IPS-18c (cell line): Measurements from ENCODE around the gene TRAM2.
A peak's percentile ranks its signal among the peaks of the same experiment; 100 is the strongest.

Experiments used
- H3K4me3 ChIP-seq: 2 replicates; pipeline ENCODE4 v1.7.0; 2013; ENCODE audit warnings: low read depth, mild to moderate bottlenecking, low read length, moderate library complexity; ENCODE audit not compliant: insufficient read depth
- H3K9me3 ChIP-seq: one replicate; pipeline ENCODE4 v1.6.1; 2013; ENCODE audit warnings: mild to moderate bottlenecking, low read length, moderate library complexity; ENCODE audit not compliant: control insufficient read depth, insufficient read depth

TRAM2 gene

DNA sequence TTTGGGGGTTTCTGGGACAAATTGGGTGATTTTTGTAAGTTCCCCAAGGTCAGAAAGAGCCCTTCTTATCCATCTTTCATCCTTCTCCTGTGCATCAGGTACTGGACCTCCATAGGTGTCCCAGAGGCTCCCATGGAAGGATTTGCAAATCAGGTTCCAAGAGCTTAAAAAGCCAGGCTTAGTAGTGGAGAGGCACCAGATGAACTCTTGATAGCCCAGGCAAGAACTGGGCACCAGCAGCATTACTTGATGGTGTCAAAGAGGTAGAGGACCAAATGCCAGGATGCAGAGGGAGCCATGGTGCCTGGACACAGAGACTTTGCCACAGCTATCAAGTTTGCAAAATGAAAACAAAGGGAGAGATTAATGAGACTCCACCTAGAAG lies 20.9 kb upstream of the TRAM2 start:
- Histone ChIP-seq H3K4me3 (no peak overlapping the region), H3K9me3 (no peaks in the 10 kb centered on the region)

DNA sequence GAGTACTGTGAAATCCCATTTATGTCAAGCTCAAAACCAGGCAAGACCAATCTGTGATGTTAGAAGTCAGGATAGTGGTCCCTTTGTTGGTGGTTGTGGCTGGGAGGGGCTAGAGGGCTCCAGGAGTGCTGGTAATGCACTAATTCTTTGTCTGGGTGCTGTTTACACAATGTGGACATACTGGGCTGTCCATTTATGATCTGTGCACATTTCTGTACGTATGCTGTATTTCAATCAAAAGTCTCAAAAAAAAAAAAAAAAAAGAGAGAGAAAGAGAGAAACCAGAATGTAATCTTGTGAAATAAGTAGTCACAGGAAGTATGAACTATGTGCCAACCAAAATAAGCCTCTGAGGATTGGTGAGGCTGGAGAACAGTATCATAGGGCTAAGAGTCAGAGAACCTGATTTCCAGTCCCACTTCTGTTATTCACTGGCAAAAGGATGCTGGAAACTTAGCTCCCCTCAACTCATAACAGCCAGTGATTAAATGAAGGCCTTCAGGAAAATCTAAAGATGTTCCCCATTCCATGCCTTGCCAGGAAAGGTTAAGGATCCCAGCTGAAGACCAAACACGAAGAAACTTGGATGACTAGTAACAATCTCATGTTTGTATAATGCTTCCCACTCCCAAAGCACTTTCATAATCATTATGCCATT lies 19.6 kb upstream of the TRAM2 start:
- H3K9me3 ChIP-seq: no peaks in the 10 kb centered on the region
- H3K4me3 ChIP-seq: no peak overlapping the region

GRCh38 chr6:52595796-52596130 lies 18.9 kb upstream of the TRAM2 start:
- Histone ChIP-seq H3K9me3 (no peaks in the 10 kb centered on the region), H3K4me3 (no peak overlapping the region)

DNA sequence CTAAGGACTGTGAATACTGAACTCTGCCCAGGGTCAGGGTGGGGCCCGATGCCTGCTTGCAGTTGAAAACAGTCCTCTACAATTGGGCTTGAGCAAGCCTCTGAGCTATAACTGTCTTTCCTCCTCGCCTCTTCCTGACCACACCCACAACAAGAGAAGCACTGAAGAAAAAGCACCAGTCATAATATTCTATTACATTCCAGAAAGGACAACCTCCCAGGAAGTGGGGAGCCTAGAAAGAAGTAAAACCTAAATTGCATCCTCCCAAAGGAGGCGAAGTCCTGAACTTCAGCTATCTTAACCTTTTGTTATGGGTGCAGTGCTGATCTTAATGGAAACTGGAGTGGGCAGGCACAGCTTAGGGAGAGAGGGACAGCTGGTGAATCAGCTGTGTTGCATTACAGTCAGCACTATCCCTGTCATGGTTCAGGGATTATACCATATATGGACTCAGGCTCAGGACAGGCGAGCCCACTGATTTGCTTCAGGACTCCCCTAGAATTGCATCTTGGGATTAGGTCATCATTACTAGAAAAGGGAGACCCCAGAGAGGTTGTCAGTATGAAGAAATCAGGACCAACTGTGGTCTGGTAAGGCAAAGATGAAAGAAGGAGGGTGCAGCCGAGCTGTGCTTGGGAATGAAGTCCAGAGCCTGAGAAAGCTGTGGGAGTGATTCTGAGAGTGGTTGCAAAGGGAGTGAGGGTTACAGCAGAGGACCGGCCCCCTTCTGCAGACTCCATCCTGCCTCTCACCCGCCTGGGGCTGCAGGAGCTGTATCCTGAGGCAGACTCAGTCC lies 18.3 kb upstream of the TRAM2 start:
- Histone ChIP-seq H3K4me3 (0 out of 2 replicates have a peak overlapping the region, but pooled peaks have one; percentile 15), H3K9me3 (no peaks in the 10 kb centered on the region)

- Histone ChIP-seq H3K9me3 (no peaks in the 10 kb centered on the region), H3K4me3 (no peak overlapping the region)
Measured at GRCh38 chr6:52594221-52594620, 17.4 kb upstream of the TRAM2 start.

GRCh38 chr6:52591832-52592231 lies 15.0 kb upstream of the TRAM2 start:
- no peak overlapping the region for H3K4me3 ChIP-seq
- no peaks in the 10 kb centered on the region for H3K9me3 ChIP-seq

GRCh38 chr6:52590152-52590891 lies 13.5 kb upstream of the TRAM2 start:
- H3K4me3 ChIP-seq: no peak overlapping the region
- no peaks in the 10 kb centered on the region for H3K9me3 ChIP-seq

DNA sequence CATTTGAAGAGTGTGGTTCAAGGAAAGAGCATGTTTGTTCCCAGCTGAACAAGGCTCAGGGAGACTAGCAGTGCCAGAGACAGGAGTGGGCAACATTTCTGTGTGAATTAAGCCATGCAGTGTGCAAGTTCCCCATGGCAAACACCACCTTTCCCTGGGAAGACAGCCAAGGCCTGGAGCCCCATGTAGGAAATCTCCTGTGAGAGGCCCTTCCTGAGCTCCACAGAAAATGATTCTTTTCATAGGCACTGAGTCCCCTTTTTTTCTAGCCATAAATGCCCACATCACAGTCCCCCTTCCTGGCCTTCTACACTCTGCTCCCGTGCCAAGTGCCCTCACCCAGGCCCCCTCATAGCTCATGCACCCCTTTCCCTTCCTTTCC lies 11.8 kb upstream of the TRAM2 start:
- H3K9me3 ChIP-seq: no peaks in the 10 kb centered on the region
- no peak overlapping the region for H3K4me3 ChIP-seq

GRCh38 chr6:52588087-52588709 lies 11.3 kb upstream of the TRAM2 start:
- H3K9me3 ChIP-seq: no peaks in the 10 kb centered on the region
- no peak overlapping the region for H3K4me3 ChIP-seq

- no peaks in the 10 kb centered on the region for H3K9me3 ChIP-seq
- no peak overlapping the region for H3K4me3 ChIP-seq
Measured at GRCh38 chr6:52587001-52587400, 10.1 kb upstream of the TRAM2 start.

DNA sequence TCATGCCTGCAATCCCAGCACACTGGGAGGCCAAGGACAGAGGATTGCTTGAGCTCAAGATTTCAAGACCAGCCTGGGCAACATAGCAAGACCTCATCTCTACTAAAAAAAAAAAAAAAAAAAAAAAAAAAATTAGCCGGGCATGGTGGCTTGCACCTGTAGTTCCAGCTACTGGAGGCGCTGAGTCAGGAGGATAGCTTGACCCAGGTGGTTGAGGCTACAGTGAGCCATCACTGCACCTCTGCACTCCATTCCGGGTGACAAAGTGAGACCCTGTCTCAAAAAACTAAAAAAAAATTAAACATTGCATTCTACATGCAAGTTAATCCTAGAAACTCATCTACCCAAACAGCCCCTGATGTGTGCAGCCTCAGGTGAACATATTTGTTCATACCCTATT lies 7.3 kb upstream of the TRAM2 start:
- H3K4me3 ChIP-seq: no peak overlapping the region
- no peaks in the 10 kb centered on the region for H3K9me3 ChIP-seq

GRCh38 chr6:52582996-52583395 lies 6.1 kb upstream of the TRAM2 start:
- no peaks in the 10 kb centered on the region for H3K9me3 ChIP-seq
- no peak overlapping the region for H3K4me3 ChIP-seq

DNA sequence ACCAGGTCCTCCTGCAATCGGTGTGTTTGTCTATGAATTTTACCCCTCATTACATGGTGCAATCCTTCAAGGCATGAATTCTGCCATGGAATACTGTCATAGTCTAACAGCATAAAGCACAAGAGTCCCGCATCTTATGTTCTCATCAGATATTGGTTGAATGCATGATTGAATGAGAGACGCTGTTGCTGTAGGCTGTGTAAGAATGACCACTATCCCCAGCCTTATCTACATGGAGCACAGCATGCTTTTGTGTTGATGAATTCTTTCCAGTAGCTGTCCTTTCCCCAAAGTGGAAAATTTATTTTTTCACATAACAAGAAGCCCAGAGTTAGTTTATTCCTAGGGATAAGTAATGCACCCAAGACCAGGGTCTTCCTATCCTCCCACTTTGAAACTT lies 5.6 kb upstream of the TRAM2 start:
- H3K4me3 ChIP-seq: no peak overlapping the region
- H3K9me3 ChIP-seq: peaks cover under 1% of the 10 kb centered on the region

DNA sequence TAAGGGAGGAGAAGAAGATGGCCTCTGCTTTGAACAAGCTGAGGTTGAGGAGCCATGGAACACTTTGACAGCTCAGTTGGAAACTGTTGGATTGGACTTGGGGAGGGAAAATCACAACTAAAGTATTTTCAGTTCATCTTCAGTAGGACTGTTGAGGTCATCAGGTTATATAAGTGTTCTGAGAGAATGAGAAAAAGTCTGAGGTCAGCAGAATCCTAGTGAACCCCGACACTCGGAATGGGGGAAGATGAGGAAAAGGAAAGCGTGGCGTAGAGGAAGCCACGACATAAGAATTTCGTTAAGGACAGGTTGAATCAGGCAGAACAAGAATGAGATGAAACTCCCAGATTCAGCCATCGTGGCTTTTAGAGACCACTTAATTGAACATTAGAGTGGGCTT lies 4.0 kb upstream of the TRAM2 start:
- peaks cover 3% of the 10 kb centered on the region for H3K9me3 ChIP-seq
- no peak overlapping the region for H3K4me3 ChIP-seq

GRCh38 chr6:52579006-52579660 lies 2.3 kb upstream of the TRAM2 start:
- H3K9me3 ChIP-seq: peaks cover 3% of the 10 kb centered on the region
- no peak overlapping the region for H3K4me3 ChIP-seq

GRCh38 chr6:52577778-52578463 lies 1.1 kb upstream of the TRAM2 start:
- H3K9me3 ChIP-seq: peaks cover 3% of the 10 kb centered on the region

More at GRCh38 chr6:52577778-52578463, 1.1 kb upstream of the TRAM2 start:
- peak overlapping the region; percentile 82 for H3K4me3 ChIP-seq
